Activated naive CD4-positive, alpha-beta T cell treated with anti-CD3 and anti-CD28 coated beads, Interleukin-2, amount 50 U/mL, for 24 hours (primary cell): ENCODE data around the gene SLC32A1.

Experiments
- H3K27ac Mint-ChIP-seq: one replicate; pipeline ENCODE4 v1.8.0; 2021; ENCODE audit warnings: mild to moderate bottlenecking, mixed read lengths
- H3K27me3 Mint-ChIP-seq: one replicate; pipeline ENCODE4 v1.8.0; 2021; ENCODE audit warnings: mixed read lengths
- H3K36me3 Mint-ChIP-seq: one replicate; pipeline ENCODE4 v1.8.0; 2021; ENCODE audit warnings: mixed read lengths
- H3K4me1 Mint-ChIP-seq: one replicate; pipeline ENCODE4 v1.8.0; 2021; ENCODE audit warnings: mixed read lengths
- H3K4me3 Mint-ChIP-seq: one replicate; pipeline ENCODE4 v1.8.0; 2021; ENCODE audit warnings: mild to moderate bottlenecking, mixed read lengths
- H3K9me3 Mint-ChIP-seq: one replicate; pipeline ENCODE4 v1.8.0; 2021; ENCODE audit warnings: mixed read lengths

Gene SLC32A1

GRCh38 chr20:38715646-38716045 lies 8.6 kb upstream of the SLC32A1 start:
- Mint-ChIP-seq H3K27ac (no peak overlapping the region), H3K4me1 (no peaks in the 10 kb centered on the region), H3K4me3 (no peak overlapping the region), H3K27me3 (peaks cover 24% of the 10 kb centered on the region), H3K36me3 (no peaks in the 10 kb centered on the region), H3K9me3 (no peaks in the 10 kb centered on the region)

GRCh38 chr20:38722683-38723016 lies 1.6 kb upstream of the SLC32A1 start:
- no peaks in the 10 kb centered on the region for H3K9me3 Mint-ChIP-seq
- no peak overlapping the region for H3K4me3 Mint-ChIP-seq
- H3K27ac Mint-ChIP-seq, result no peak overlapping the region
- H3K27me3 Mint-ChIP-seq, result peaks cover 64% of the 10 kb centered on the region
- no peaks in the 10 kb centered on the region for H3K36me3 Mint-ChIP-seq
- peaks cover 39% of the 10 kb centered on the region for H3K4me1 Mint-ChIP-seq

- H3K4me3 Mint-ChIP-seq, result peak overlapping the region; percentile 40
- H3K27ac Mint-ChIP-seq, result no peak overlapping the region
- no peaks in the 10 kb centered on the region for H3K36me3 Mint-ChIP-seq
- H3K9me3 Mint-ChIP-seq, result no peaks in the 10 kb centered on the region
- H3K4me1 Mint-ChIP-seq, result peaks cover 45% of the 10 kb centered on the region
- H3K27me3 Mint-ChIP-seq, result peaks cover 68% of the 10 kb centered on the region
Observed at GRCh38 chr20:38723017-38723847, 1.1 kb upstream of the SLC32A1 start.

GRCh38 chr20:38724626-38725147 lies 401 bp downstream of the SLC32A1 start:
- Mint-ChIP-seq H3K36me3 (no peaks in the 10 kb centered on the region), H3K27ac (peak overlapping the region; percentile 44), H3K27me3 (peaks cover 71% of the 10 kb centered on the region), H3K4me1 (peaks cover 54% of the 10 kb centered on the region), H3K4me3 (no peak overlapping the region), H3K9me3 (no peaks in the 10 kb centered on the region)

GRCh38 chr20:38725148-38725901 lies 1.0 kb downstream of the SLC32A1 start:
- Mint-ChIP-seq H3K9me3 (no peaks in the 10 kb centered on the region), H3K27me3 (peaks cover 77% of the 10 kb centered on the region), H3K4me1 (peaks cover 60% of the 10 kb centered on the region), H3K36me3 (peaks cover 4% of the 10 kb centered on the region), H3K27ac (peak overlapping the region; percentile 82), H3K4me3 (peak overlapping the region; percentile 53)

GRCh38 chr20:38725931-38726803 lies 1.9 kb downstream of the SLC32A1 start:
- no peaks in the 10 kb centered on the region for H3K9me3 Mint-ChIP-seq
- H3K27me3 Mint-ChIP-seq, result peaks cover 75% of the 10 kb centered on the region
- H3K36me3 Mint-ChIP-seq, result peaks cover 4% of the 10 kb centered on the region
- H3K4me1 Mint-ChIP-seq, result peaks cover 68% of the 10 kb centered on the region
- H3K4me3 Mint-ChIP-seq, result peak overlapping the region; percentile 53
- peak overlapping the region; percentile 82 for H3K27ac Mint-ChIP-seq

GRCh38 chr20:38726804-38727606 lies 2.7 kb downstream of the SLC32A1 start:
- Mint-ChIP-seq H3K36me3 (peaks cover 4% of the 10 kb centered on the region), H3K4me3 (peak overlapping the region; percentile 11), H3K4me1 (peaks cover 75% of the 10 kb centered on the region), H3K9me3 (no peaks in the 10 kb centered on the region), H3K27me3 (peaks cover 68% of the 10 kb centered on the region), H3K27ac (peak overlapping the region; percentile 78)

GRCh38 chr20:38727607-38728190 lies 3.4 kb downstream of the SLC32A1 start:
- peak overlapping the region; percentile 78 for H3K27ac Mint-ChIP-seq
- peak overlapping the region; percentile 47 for H3K4me3 Mint-ChIP-seq

GRCh38 chr20:38728191-38728781 lies 4.0 kb downstream of the SLC32A1 start:
- Mint-ChIP-seq H3K27ac (peak overlapping the region; percentile 55), H3K4me1 (peaks cover 70% of the 10 kb centered on the region), H3K36me3 (peaks cover 4% of the 10 kb centered on the region), H3K9me3 (no peaks in the 10 kb centered on the region), H3K4me3 (peak overlapping the region; percentile 47), H3K27me3 (peaks cover 66% of the 10 kb centered on the region)

More at GRCh38 chr20:38727607-38728190, 3.4 kb downstream of the SLC32A1 start:
- peaks cover 75% of the 10 kb centered on the region for H3K4me1 Mint-ChIP-seq
- H3K9me3 Mint-ChIP-seq, result no peaks in the 10 kb centered on the region
- H3K27me3 Mint-ChIP-seq, result peaks cover 67% of the 10 kb centered on the region
- peaks cover 4% of the 10 kb centered on the region for H3K36me3 Mint-ChIP-seq

GRCh38 chr20:38728911-38729642 lies 4.8 kb downstream of the SLC32A1 start:
- Mint-ChIP-seq H3K4me3 (peak overlapping the region; percentile 57), H3K9me3 (no peaks in the 10 kb centered on the region), H3K36me3 (peaks cover 4% of the 10 kb centered on the region), H3K4me1 (peaks cover 65% of the 10 kb centered on the region), H3K27me3 (peaks cover 69% of the 10 kb centered on the region), H3K27ac (peak overlapping the region; percentile 36)

GRCh38 chr20:38729767-38730166 lies 5.5 kb downstream of the SLC32A1 start:
- H3K36me3 Mint-ChIP-seq, result peaks cover 4% of the 10 kb centered on the region
- H3K4me3 Mint-ChIP-seq, result peak overlapping the region; percentile 53
- peaks cover 62% of the 10 kb centered on the region for H3K4me1 Mint-ChIP-seq
- no peaks in the 10 kb centered on the region for H3K9me3 Mint-ChIP-seq
- no peak overlapping the region for H3K27ac Mint-ChIP-seq
- peaks cover 70% of the 10 kb centered on the region for H3K27me3 Mint-ChIP-seq

GRCh38 chr20:38730167-38730988 lies 6.1 kb downstream of the SLC32A1 start:
- H3K4me3 Mint-ChIP-seq, result peak overlapping the region; percentile 80
- peak overlapping the region; percentile 68 for H3K27ac Mint-ChIP-seq
- peaks cover 72% of the 10 kb centered on the region for H3K27me3 Mint-ChIP-seq
- H3K4me1 Mint-ChIP-seq, result peaks cover 55% of the 10 kb centered on the region
- peaks cover 4% of the 10 kb centered on the region for H3K36me3 Mint-ChIP-seq
- no peaks in the 10 kb centered on the region for H3K9me3 Mint-ChIP-seq
